Uterus (tissue), 4 donors: ENCODE results near the gene CIROP. TPM values are rescaled to one million over a fixed set of nuclear protein-coding genes. Genes with fewer than 3 reads are reported as not detected.

ENCODE experiments used
- DNase-seq, 2 donors: peaks; one replicate each; pipeline ENCODE4 v3.0.0-alpha.2; 2019 to 2020
- H3K27ac ChIP-seq, 2 donors: fragments of 200-600 bp; sonication (generic); 1 replicate in 1 of 2; 2 replicates in 1 of 2; pipeline ENCODE4 v1.5.1; 2016 to 2018
- H3K27me3 ChIP-seq, 2 donors: fragments of 200-600 bp; sonication (generic); one replicate each; pipeline ENCODE4 v1.5.1; 2018 to 2019; ENCODE audit warnings: control low read depth in 1 of 2
- H3K36me3 ChIP-seq, 2 donors: fragments of 200-600 bp; sonication (generic); one replicate each; pipeline ENCODE4 v1.5.1; 2019; ENCODE audit warnings: control low read depth in 1 of 2
- H3K4me1 ChIP-seq, 2 donors: fragments of 200-600 bp; sonication (generic); one replicate each; pipeline ENCODE4 v1.5.1; 2018 to 2019; ENCODE audit warnings: control low read depth in 1 of 2
- H3K4me3 ChIP-seq, 2 donors: fragments of 200-600 bp; sonication (generic); 1 replicate in 1 of 2; 2 replicates in 1 of 2; pipeline ENCODE4 v1.5.1; 2018 to 2019; ENCODE audit warnings: mild to moderate bottlenecking in 1 of 2
- H3K9me3 ChIP-seq, 2 donors: fragments of 200-600 bp; sonication (generic); one replicate each; pipeline ENCODE4 v1.5.1; 2019; ENCODE audit warnings: control low read depth in 1 of 2
- CTCF ChIP-seq, 4 experiments: fragments of 200-600 bp in 2 of 4; fragments of 450-650 bp in 2 of 4; sonication (generic) in 2 of 4; IDR thresholded peaks; one replicate each; pipeline ENCODE4 v1.5.1; 2016 to 2019; ENCODE audit warnings: antibody characterized with exemption in 4 of 4, mild to moderate bottlenecking in 2 of 4, moderate library complexity in 1 of 4
- POLR2A ChIP-seq, 2 donors: fragments of 450-650 bp; IDR thresholded peaks; one replicate each; pipeline ENCODE4 v1.6.1; 2016; ENCODE audit warnings: antibody characterized with exemption in 2 of 2, mild to moderate bottlenecking in 1 of 2, moderate library complexity in 1 of 2
- intact Hi-C: fragments of 100-400 bp; cut with DNase I; formaldehyde crosslinking; loops from one replicate; pipeline ENCODE4 v1.15.1; 2023; ENCODE audit warnings: low total_unique reads
- total RNA-seq, 4 donors: library from RNA; depleted of rRNA in 3 of 4; stranded (reverse); fragments of >200 nt in 3 of 4; gene quantifications; one replicate each; pipeline versions ENCODE4 v1.1.0 to v1.2.4, GENCODE V29; 2014 to 2023
- donor health status: DM: yes; HTN: yes; CAD: no.

The CIROP gene
- total RNA-seq, 4 donors from 2014 or later: not detected

- no peaks in the 10 kb centered on the region for H3K9me3 ChIP-seq
- H3K27ac ChIP-seq: peak overlapping the region in 1 of 2 donors; percentile 21
- TF ChIP-seq CTCF (IDR thresholded peaks at IDR 0.05): no peak
- TF ChIP-seq POLR2A (IDR thresholded peaks at IDR 0.05): no peak
- intact Hi-C loops: no loop called here
- peak in 1 of 2 donors; percentile 61 for DNase-seq
- peaks cover 0 to 4% of the 10 kb centered on the region in 2 donors for H3K4me1 ChIP-seq
- no peak overlapping the region for H3K4me3 ChIP-seq
- no peaks in the 10 kb centered on the region for H3K36me3 ChIP-seq
- no peaks in the 10 kb centered on the region for H3K27me3 ChIP-seq
Observed at GRCh38 chr14:23130871-23131270, 26.1 kb upstream of the CIROP start.

- TF ChIP-seq CTCF (IDR thresholded peaks at IDR 0.05) (no peak), POLR2A (IDR thresholded peaks at IDR 0.05) (no peak)
- Histone ChIP-seq H3K27me3 (no peaks in the 10 kb centered on the region), H3K9me3 (no peaks in the 10 kb centered on the region), H3K36me3 (no peaks in the 10 kb centered on the region), H3K27ac (peak overlapping the region in 1 of 2 donors; percentile 13), H3K4me3 (no peak overlapping the region), H3K4me1 (peaks cover 0 to 4% of the 10 kb centered on the region in 2 donors)
- intact Hi-C loops: no loop called here
- no peak for DNase-seq
Observed at GRCh38 chr14:23129759-23130316, 25.0 kb upstream of the CIROP start.

- Histone ChIP-seq H3K27ac (no peak overlapping the region), H3K4me1 (peaks cover 0 to 4% of the 10 kb centered on the region in 2 donors), H3K36me3 (no peaks in the 10 kb centered on the region), H3K9me3 (no peaks in the 10 kb centered on the region), H3K4me3 (no peak overlapping the region), H3K27me3 (no peaks in the 10 kb centered on the region)
- TF ChIP-seq POLR2A (IDR thresholded peaks at IDR 0.05) (no peak), CTCF (IDR thresholded peaks at IDR 0.05) (no peak)
- no peak for DNase-seq
- intact Hi-C loops: no loop called here
Observed at GRCh38 chr14:23128969-23129758, 24.4 kb upstream of the CIROP start.

- intact Hi-C loops: no loop called here
Observed at GRCh38 chr14:23127861-23128260, 23.1 kb upstream of the CIROP start.

More at GRCh38 chr14:23127861-23128260, 23.1 kb upstream of the CIROP start:
- H3K27me3 ChIP-seq: no peaks in the 10 kb centered on the region
- peak overlapping the region in 1 of 2 donors; percentile 56 for H3K27ac ChIP-seq
- H3K36me3 ChIP-seq: no peaks in the 10 kb centered on the region
- peaks cover 0 to 4% of the 10 kb centered on the region in 2 donors for H3K4me1 ChIP-seq
- H3K4me3 ChIP-seq: no peak overlapping the region
- no peak for DNase-seq
- no peak for TF ChIP-seq CTCF (IDR thresholded peaks at IDR 0.05)
- TF ChIP-seq POLR2A (IDR thresholded peaks at IDR 0.05): no peak
- no peaks in the 10 kb centered on the region for H3K9me3 ChIP-seq
